Peyer's patch (tissue), 4 donors: ENCODE measurements around the gene RNF6.

Experiments
- CTCF ChIP-seq, 6 experiments: fragments of 450-650 bp in 4 of 6; fragments of 200-600 bp in 2 of 6; sonication (generic) in 1 of 6; IDR thresholded peaks; one replicate each; pipeline ENCODE4 v1.5.1; 2017 to 2019; ENCODE audit warnings: antibody characterized with exemption in 6 of 6, mild to moderate bottlenecking in 3 of 6, moderate library complexity in 1 of 6
- POLR2A ChIP-seq, 2 donors: fragments of 450-650 bp; IDR thresholded peaks; one replicate each; pipeline ENCODE4 v1.5.1; 2017; ENCODE audit warnings: antibody characterized with exemption in 2 of 2, mild to moderate bottlenecking in 2 of 2, moderate library complexity in 2 of 2

GRCh38 chr13:26253262-26253786 is 31.2 kb upstream of the RNF6 start:
- TF ChIP-seq POLR2A (IDR thresholded peaks at IDR 0.05): no peak
- no peak for TF ChIP-seq CTCF (IDR thresholded peaks at IDR 0.05)
